Right lobe of liver (tissue), 6 donors: ENCODE results near the gene BIN2. TPM values are rescaled to one million over a fixed set of nuclear protein-coding genes. Genes with fewer than 3 reads are reported as not detected.

Experiments
- ATAC-seq, 4 donors: fragments of 200-7000 bp; cut with Tn5 transposase; one replicate each; pipeline ENCODE4 v1.9.1; 2020; ENCODE audit warnings: mild to moderate bottlenecking in 4 of 4, moderate library complexity in 4 of 4
- DNase-seq, 3 donors: peaks; one replicate each; pipeline ENCODE4 v3.0.0-alpha.2; 2020
- H3K27ac ChIP-seq, 3 donors: fragments of 200-600 bp; one replicate each; pipeline ENCODE4 v1.8.0; 2022
- H3K27me3 ChIP-seq, 2 donors: fragments of 200-600 bp; one replicate each; pipeline ENCODE4 v1.8.0; 2022
- H3K36me3 ChIP-seq, 4 donors: fragments of 200-600 bp; sonication (generic) in 1 of 4; one replicate each; pipeline versions ENCODE4 v1.5.1 to v1.8.0; 2017 to 2022; ENCODE audit warnings: control low read depth in 1 of 4
- H3K4me1 ChIP-seq, 4 donors: fragments of 200-600 bp; sonication (generic) in 1 of 4; one replicate each; pipeline versions ENCODE4 v1.5.1 to v1.8.0; 2017 to 2022; ENCODE audit warnings: control low read depth in 1 of 4
- H3K4me3 ChIP-seq, 3 donors: fragments of 200-600 bp; one replicate each; pipeline ENCODE4 v1.8.0; 2022
- H3K9me3 ChIP-seq, 4 donors: fragments of 200-600 bp; sonication (generic) in 1 of 4; one replicate each; pipeline versions ENCODE4 v1.5.1 to v1.8.0; 2017 to 2022; ENCODE audit warnings: control low read depth in 1 of 4
- POLR2A ChIP-seq: fragments of 450-650 bp; IDR thresholded peaks from one replicate; pipeline ENCODE4 v1.6.1; 2017; ENCODE audit warnings: antibody characterized with exemption, mild to moderate bottlenecking
- WGBS: methylation state at CpG from one replicate; pipeline ENCODE4 v1.1.6; 2018; ENCODE audit warnings: low coverage, low lambda C conversion rate; ENCODE audit not compliant: insufficient coverage; ENCODE audit errors: missing lambda C conversion rate; 5-methylcytosine and 5-hydroxymethylcytosine counted together
- intact Hi-C, 2 donors: fragments of 100-400 bp; cut with DNase I; formaldehyde crosslinking; loops; one replicate each; pipeline versions ENCODE4 v1.11.2 to v1.14.1; 2022
- total RNA-seq, 6 experiments: library from RNA; depleted of rRNA in 2 of 6; stranded (reverse); fragments of >200 nt in 2 of 6; fragmentation: NEBNext Ultra II Directional in 3 of 6; extraction: Animal tissue kit (Norgen Biotek cat#: 25700) in 3 of 6; gene quantifications; one replicate each; pipeline versions ENCODE4 v1.1.0 to v1.2.4, GENCODE V29; 2016 to 2023
- TF ChIP-seq, protein P1 (sequence below), 4 donors: fragments of 200-600 bp in 3 of 4; fragments of 450-650 bp in 1 of 4; IDR thresholded peaks; one replicate each; pipeline versions ENCODE4 v1.5.1 to v1.8.0; 2016 to 2022; ENCODE audit warnings: antibody characterized with exemption in 4 of 4, mild to moderate bottlenecking in 2 of 4
- donor health status: DM: no; HTN: yes; CAD: no.
- donor health status: DM: no; HTN: no; CAD: no.
- donor health status: DM: no; HTN: no; CAD: no.
- donor health status: DM: no; HTN: yes; CAD: no.
- donor health status: DM: no; HTN: yes; CAD: no.

Gene BIN2
- total RNA-seq, 6 experiments from 2014 or later, result 2.3 to 5.8 (median 3.7) TPM

DNA sequence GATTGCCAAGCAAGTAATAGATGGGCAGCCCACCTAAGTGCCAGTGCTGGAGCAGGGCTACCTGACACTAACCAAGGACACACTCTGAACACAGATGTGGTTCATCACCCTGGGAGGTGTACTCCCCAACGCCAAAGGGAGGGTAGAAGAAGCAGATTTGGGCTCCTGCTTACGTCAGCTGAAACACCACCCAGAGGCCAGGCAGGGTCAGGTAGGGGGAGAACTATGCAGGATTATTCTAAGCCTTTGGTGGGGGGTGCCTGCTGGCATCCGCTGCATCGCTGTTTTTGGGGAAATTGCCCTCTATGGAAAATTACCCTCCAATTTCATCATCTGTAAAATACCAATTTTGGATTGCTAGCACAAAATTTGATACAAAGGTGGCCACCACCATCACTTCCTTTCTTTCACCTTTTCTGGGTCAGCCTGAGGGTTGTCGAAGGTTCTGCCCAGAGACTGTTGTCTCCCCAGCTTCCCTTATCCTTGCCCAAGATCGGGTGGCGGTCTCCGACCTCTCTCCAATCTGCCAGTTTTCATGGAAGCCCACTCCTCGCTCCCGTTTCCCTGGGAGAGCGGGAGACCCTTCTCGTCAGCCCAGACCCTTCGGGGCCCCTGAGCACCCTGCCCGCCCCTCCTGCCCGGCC, 535 bp downstream of the BIN2 start:
- H3K27ac ChIP-seq, result peak overlapping the region; percentile 25 to 73 (median 68)
- H3K9me3 ChIP-seq, result no peaks in the 10 kb centered on the region
- ATAC-seq, result peak; percentile 4 to 38 (median 8)
- H3K4me1 ChIP-seq, result no peaks in the 10 kb centered on the region
- TF ChIP-seq, protein P1, sequence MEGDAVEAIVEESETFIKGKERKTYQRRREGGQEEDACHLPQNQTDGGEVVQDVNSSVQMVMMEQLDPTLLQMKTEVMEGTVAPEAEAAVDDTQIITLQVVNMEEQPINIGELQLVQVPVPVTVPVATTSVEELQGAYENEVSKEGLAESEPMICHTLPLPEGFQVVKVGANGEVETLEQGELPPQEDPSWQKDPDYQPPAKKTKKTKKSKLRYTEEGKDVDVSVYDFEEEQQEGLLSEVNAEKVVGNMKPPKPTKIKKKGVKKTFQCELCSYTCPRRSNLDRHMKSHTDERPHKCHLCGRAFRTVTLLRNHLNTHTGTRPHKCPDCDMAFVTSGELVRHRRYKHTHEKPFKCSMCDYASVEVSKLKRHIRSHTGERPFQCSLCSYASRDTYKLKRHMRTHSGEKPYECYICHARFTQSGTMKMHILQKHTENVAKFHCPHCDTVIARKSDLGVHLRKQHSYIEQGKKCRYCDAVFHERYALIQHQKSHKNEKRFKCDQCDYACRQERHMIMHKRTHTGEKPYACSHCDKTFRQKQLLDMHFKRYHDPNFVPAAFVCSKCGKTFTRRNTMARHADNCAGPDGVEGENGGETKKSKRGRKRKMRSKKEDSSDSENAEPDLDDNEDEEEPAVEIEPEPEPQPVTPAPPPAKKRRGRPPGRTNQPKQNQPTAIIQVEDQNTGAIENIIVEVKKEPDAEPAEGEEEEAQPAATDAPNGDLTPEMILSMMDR (IDR thresholded peaks at IDR 0.05), result no peak
- H3K4me3 ChIP-seq, result peak overlapping the region; percentile 14 to 39 (median 34)
- H3K36me3 ChIP-seq, result no peaks in the 10 kb centered on the region
- intact Hi-C loops, result no loop called here
- H3K27me3 ChIP-seq, result no peaks in the 10 kb centered on the region
- 70% methylated on average over 4 of the region's 15 CpGs for WGBS
- no peak for DNase-seq

DNA sequence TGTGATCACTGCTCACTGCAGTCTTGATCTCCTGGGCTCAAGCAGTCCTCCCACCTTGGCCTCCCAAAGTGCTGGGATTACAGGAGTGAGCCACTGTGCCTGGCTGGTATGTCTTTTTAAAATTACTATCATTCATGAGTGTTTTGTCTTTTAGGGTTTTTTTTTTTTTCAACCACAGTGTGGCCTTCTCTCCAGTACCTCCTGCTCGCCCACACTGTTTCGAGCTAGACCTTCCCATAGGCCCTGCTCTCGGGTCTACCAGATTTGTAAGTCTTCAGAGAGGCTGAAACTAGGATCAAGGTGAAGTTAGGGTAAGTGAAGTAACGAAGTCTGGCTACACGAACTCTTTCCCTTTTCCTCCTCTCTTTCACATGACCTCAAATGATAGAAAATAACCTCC, 1.5 kb downstream of the BIN2 start:
- 69% methylated on average over 4 of the region's 5 CpGs for WGBS
- ATAC-seq (no peak), DNase-seq (no peak)
- H3K4me3 ChIP-seq, result no peak overlapping the region
- H3K9me3 ChIP-seq, result no peaks in the 10 kb centered on the region
- H3K4me1 ChIP-seq, result no peaks in the 10 kb centered on the region
- TF ChIP-seq, protein P1 (IDR thresholded peaks at IDR 0.05), result no peak
- no peak for TF ChIP-seq POLR2A
- peak overlapping the region in 1 of 3 donors; percentile 68 for H3K27ac ChIP-seq
- no peaks in the 10 kb centered on the region for H3K27me3 ChIP-seq
- H3K36me3 ChIP-seq, result no peaks in the 10 kb centered on the region
- intact Hi-C loops, result no loop called here

DNA sequence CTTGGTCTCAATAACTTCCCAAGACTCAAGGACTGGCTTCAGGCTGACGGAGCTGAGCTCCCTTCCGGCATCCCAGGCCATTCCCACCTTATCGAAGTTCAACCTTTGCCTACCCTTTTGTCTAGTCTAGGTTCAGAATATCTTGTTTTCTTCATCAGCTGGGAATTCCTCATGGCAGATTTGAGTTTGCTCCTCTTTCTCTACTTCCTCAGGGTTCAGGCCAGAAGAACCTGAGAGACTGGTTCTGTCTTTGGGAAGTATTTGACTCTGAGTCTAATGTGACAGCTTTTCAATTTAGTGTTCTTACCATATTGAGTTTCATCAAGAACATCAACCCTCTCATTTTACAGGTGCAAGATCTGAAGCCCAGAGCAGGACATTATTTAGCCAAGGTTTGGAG, 2.1 kb downstream of the BIN2 start:
- Histone ChIP-seq H3K4me3 (no peak overlapping the region), H3K4me1 (no peaks in the 10 kb centered on the region), H3K36me3 (no peaks in the 10 kb centered on the region), H3K27ac (no peak overlapping the region), H3K9me3 (no peaks in the 10 kb centered on the region), H3K27me3 (no peaks in the 10 kb centered on the region)
- intact Hi-C loops, result no loop called here
- ATAC-seq (no peak), DNase-seq (no peak)
- no peak for TF ChIP-seq POLR2A
- TF ChIP-seq, protein P1 (IDR thresholded peaks at IDR 0.05), result no peak
- 74% methylated on average over 3 of the region's 3 CpGs for WGBS

GRCh38 chr12:51320695-51321320, 3.2 kb downstream of the BIN2 start:
- WGBS, result 33% methylated on average over 3 of the region's 3 CpGs
- Histone ChIP-seq H3K9me3 (no peaks in the 10 kb centered on the region), H3K4me1 (no peaks in the 10 kb centered on the region), H3K27me3 (no peaks in the 10 kb centered on the region), H3K27ac (no peak overlapping the region), H3K4me3 (no peak overlapping the region), H3K36me3 (no peaks in the 10 kb centered on the region)
- DNase-seq, result no peak
- intact Hi-C loops, result no loop called here
- TF ChIP-seq POLR2A, result no peak
- TF ChIP-seq, protein P1 (IDR thresholded peaks at IDR 0.05), result no peak
- ATAC-seq, result no peak
